Neural progenitor cell (in vitro differentiated cells): ENCODE results near the gene REX1BD.

Source experiments
- EZH2 ChIP-seq: fragments of 200-600 bp; sonication (generic); IDR thresholded peaks from 2 replicates; pipeline ENCODE4 v1.6.1; 2017; ENCODE audit warnings: antibody characterized with exemption, mild to moderate bottlenecking, moderate library complexity
- EZH2phosphoT487 ChIP-seq: fragments of 200-600 bp; sonication (generic); IDR thresholded peaks from 2 replicates; pipeline ENCODE4 v1.6.1; 2017; ENCODE audit warnings: antibody characterized with exemption
- TF ChIP-seq, protein P1 (sequence below): fragments of 200-600 bp; sonication (generic); IDR thresholded peaks from 2 replicates; pipeline ENCODE4 v1.5.1; 2017; ENCODE audit warnings: antibody characterized with exemption, mild to moderate bottlenecking

- TF ChIP-seq, protein P1, sequence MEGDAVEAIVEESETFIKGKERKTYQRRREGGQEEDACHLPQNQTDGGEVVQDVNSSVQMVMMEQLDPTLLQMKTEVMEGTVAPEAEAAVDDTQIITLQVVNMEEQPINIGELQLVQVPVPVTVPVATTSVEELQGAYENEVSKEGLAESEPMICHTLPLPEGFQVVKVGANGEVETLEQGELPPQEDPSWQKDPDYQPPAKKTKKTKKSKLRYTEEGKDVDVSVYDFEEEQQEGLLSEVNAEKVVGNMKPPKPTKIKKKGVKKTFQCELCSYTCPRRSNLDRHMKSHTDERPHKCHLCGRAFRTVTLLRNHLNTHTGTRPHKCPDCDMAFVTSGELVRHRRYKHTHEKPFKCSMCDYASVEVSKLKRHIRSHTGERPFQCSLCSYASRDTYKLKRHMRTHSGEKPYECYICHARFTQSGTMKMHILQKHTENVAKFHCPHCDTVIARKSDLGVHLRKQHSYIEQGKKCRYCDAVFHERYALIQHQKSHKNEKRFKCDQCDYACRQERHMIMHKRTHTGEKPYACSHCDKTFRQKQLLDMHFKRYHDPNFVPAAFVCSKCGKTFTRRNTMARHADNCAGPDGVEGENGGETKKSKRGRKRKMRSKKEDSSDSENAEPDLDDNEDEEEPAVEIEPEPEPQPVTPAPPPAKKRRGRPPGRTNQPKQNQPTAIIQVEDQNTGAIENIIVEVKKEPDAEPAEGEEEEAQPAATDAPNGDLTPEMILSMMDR, result no peak
- no peak for TF ChIP-seq EZH2phosphoT487
- TF ChIP-seq EZH2, result no peak
Measured at GRCh38 chr19:18551631-18552030, 37.0 kb upstream of the REX1BD start.
